ENCODE data around the gene DNAJC15.
"Not testable (repeated sequence)": the region's sequence is repeated elsewhere in the genome, so short reads cannot be mapped to it uniquely, and the experiment has no call there.

DNAJC15 gene

GRCh38 chr13:43026262-43026661 is 2.9 kb downstream of the DNAJC15 start:
- ChIA-PET POLR2A (ENCODE audit: low non-redundant PET) (no interaction called here), CTCF (no interaction called here)
- no peak overlapping the region for H3K27ac ChIP-seq
- DNase-seq (ENCODE audit: low spot score) = no peak
- TF ChIP-seq CTCF (conservative IDR thresholded peaks at IDR 0.05; ENCODE audit: low read depth) = no peak

- POLR2A ChIA-PET (ENCODE audit: low non-redundant PET) = no interaction called here
- TF ChIP-seq CTCF (conservative IDR thresholded peaks at IDR 0.05; ENCODE audit: low read depth) = no peak
- no peak overlapping the region for H3K27ac ChIP-seq
- CTCF ChIA-PET = no interaction called here
- DNase-seq (ENCODE audit: low spot score) = no peak
Measured at GRCh38 chr13:43030548-43030947, 7.2 kb downstream of the DNAJC15 start.

- DNase-seq (ENCODE audit: low spot score) = no peak
- no peak for TF ChIP-seq CTCF (conservative IDR thresholded peaks at IDR 0.05; ENCODE audit: low read depth)
- POLR2A ChIA-PET (ENCODE audit: low non-redundant PET) = no interaction called here
- no peak overlapping the region for H3K27ac ChIP-seq
- CTCF ChIA-PET = interaction anchor here (1.3 kb wide), 1 partner anchor 18 kb away, joined by 4 read pairs; no protein-coding TSS in a partner anchor
Measured at GRCh38 chr13:43031881-43032280, 8.5 kb downstream of the DNAJC15 start.

- ChIA-PET CTCF (no interaction called here), POLR2A (ENCODE audit: low non-redundant PET) (no interaction called here)
- TF ChIP-seq CTCF (conservative IDR thresholded peaks at IDR 0.05; ENCODE audit: low read depth) = no peak
- H3K27ac ChIP-seq = no peak overlapping the region
- DNase-seq (ENCODE audit: low spot score) = no peak
Measured at GRCh38 chr13:43033038-43033437, 9.7 kb downstream of the DNAJC15 start.

- no peak for DNase-seq (ENCODE audit: low spot score)
- POLR2A ChIA-PET (ENCODE audit: low non-redundant PET) = no interaction called here
Measured at GRCh38 chr13:43036351-43037250, 13.2 kb downstream of the DNAJC15 start.

GRCh38 chr13:43039966-43040365 is 16.6 kb downstream of the DNAJC15 start:
- DNase-seq (ENCODE audit: low spot score) = no peak
- no peak for TF ChIP-seq CTCF (conservative IDR thresholded peaks at IDR 0.05; ENCODE audit: low read depth)
- CTCF ChIA-PET = interaction anchor here (0.7 kb wide), 1 partner anchor 61 kb away, joined by 3 read pairs; no protein-coding TSS in a partner anchor
- POLR2A ChIA-PET (ENCODE audit: low non-redundant PET) = no interaction called here
- no peak overlapping the region for H3K27ac ChIP-seq

More at GRCh38 chr13:43036351-43037250, 13.2 kb downstream of the DNAJC15 start:
- CTCF ChIA-PET = no interaction called here
- no peak for TF ChIP-seq CTCF (conservative IDR thresholded peaks at IDR 0.05; ENCODE audit: low read depth)
- H3K27ac ChIP-seq = no peak overlapping the region

- POLR2A ChIA-PET (ENCODE audit: low non-redundant PET); CTCF ChIA-PET; H3K27ac ChIP-seq; DNase-seq (ENCODE audit: low spot score): not testable (repeated sequence)
Measured at GRCh38 chr13:43040581-43041368, 17.4 kb downstream of the DNAJC15 start.
